ENCODE data around the gene ZFP90. TPM values are rescaled to one million over a fixed set of nuclear protein-coding genes. Genes with fewer than 3 reads are reported as not detected.

ZFP90 gene
- total and polyA plus RNA-seq, 9 of the 15 experiments (the other 6 are each of a cell fraction or from before 2014, with no cell fraction given), result 0.66 to 2.9 (median 2.3) TPM

DNA sequence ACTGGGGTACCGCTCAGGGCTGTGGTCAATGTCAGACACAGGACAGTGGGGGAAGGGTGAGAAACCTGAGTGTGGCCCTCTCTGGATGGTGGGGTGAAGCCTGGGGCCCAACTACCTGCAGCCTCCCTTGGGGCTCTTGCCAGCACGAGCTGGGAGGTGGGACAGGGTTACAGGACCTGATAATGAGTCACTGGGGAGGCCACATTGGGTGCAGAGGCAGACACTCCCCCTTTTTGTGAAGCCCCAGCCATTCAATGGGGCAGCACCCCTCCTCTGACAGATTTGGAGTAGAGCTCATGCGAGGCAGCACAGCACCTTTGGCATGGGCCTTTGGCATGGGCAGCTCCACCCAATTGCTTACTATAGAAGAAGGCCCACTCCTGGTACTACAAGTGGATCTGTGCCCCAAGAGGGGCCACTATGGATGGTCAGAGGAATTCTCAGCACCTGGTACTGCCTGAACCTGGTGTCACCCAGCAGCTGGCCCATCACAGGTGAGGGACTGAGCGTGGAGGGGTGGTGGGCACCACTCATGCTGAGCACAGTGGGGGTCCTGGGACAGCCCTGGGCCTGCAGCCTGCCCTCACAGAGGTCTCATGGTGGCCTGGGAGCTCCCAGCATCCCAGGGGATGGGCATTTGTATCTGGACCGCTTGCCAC lies 45.5 kb upstream of the ZFP90 start:
- 1% methylated on average over 5 of the region's 5 CpGs for WGBS (ENCODE audit: insufficient coverage, low coverage, missing lambda C conversion rate)
- TF ChIP-seq, protein P1, sequence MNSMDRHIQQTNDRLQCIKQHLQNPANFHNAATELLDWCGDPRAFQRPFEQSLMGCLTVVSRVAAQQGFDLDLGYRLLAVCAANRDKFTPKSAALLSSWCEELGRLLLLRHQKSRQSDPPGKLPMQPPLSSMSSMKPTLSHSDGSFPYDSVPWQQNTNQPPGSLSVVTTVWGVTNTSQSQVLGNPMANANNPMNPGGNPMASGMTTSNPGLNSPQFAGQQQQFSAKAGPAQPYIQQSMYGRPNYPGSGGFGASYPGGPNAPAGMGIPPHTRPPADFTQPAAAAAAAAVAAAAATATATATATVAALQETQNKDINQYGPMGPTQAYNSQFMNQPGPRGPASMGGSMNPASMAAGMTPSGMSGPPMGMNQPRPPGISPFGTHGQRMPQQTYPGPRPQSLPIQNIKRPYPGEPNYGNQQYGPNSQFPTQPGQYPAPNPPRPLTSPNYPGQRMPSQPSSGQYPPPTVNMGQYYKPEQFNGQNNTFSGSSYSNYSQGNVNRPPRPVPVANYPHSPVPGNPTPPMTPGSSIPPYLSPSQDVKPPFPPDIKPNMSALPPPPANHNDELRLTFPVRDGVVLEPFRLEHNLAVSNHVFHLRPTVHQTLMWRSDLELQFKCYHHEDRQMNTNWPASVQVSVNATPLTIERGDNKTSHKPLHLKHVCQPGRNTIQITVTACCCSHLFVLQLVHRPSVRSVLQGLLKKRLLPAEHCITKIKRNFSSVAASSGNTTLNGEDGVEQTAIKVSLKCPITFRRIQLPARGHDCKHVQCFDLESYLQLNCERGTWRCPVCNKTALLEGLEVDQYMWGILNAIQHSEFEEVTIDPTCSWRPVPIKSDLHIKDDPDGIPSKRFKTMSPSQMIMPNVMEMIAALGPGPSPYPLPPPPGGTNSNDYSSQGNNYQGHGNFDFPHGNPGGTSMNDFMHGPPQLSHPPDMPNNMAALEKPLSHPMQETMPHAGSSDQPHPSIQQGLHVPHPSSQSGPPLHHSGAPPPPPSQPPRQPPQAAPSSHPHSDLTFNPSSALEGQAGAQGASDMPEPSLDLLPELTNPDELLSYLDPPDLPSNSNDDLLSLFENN (IDR thresholded peaks at IDR 0.05; ENCODE audit: low read depth in 2 of 2, low read length in 2 of 2), result no peak
- no peak for TF ChIP-seq TEAD2 (tag; IDR thresholded peaks at IDR 0.05)
- no peak for TF ChIP-seq SMARCB1 (IDR thresholded peaks at IDR 0.05; ENCODE audit: insufficient read length, low read depth)
- TF ChIP-seq, protein P2, sequence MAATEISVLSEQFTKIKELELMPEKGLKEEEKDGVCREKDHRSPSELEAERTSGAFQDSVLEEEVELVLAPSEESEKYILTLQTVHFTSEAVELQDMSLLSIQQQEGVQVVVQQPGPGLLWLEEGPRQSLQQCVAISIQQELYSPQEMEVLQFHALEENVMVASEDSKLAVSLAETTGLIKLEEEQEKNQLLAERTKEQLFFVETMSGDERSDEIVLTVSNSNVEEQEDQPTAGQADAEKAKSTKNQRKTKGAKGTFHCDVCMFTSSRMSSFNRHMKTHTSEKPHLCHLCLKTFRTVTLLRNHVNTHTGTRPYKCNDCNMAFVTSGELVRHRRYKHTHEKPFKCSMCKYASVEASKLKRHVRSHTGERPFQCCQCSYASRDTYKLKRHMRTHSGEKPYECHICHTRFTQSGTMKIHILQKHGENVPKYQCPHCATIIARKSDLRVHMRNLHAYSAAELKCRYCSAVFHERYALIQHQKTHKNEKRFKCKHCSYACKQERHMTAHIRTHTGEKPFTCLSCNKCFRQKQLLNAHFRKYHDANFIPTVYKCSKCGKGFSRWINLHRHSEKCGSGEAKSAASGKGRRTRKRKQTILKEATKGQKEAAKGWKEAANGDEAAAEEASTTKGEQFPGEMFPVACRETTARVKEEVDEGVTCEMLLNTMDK (IDR thresholded peaks at IDR 0.05; ENCODE audit: borderline replicate concordance, insufficient read depth, low read depth, low read length, poor library complexity, severe bottlenecking), result no peak
- TF ChIP-seq, protein P3, sequence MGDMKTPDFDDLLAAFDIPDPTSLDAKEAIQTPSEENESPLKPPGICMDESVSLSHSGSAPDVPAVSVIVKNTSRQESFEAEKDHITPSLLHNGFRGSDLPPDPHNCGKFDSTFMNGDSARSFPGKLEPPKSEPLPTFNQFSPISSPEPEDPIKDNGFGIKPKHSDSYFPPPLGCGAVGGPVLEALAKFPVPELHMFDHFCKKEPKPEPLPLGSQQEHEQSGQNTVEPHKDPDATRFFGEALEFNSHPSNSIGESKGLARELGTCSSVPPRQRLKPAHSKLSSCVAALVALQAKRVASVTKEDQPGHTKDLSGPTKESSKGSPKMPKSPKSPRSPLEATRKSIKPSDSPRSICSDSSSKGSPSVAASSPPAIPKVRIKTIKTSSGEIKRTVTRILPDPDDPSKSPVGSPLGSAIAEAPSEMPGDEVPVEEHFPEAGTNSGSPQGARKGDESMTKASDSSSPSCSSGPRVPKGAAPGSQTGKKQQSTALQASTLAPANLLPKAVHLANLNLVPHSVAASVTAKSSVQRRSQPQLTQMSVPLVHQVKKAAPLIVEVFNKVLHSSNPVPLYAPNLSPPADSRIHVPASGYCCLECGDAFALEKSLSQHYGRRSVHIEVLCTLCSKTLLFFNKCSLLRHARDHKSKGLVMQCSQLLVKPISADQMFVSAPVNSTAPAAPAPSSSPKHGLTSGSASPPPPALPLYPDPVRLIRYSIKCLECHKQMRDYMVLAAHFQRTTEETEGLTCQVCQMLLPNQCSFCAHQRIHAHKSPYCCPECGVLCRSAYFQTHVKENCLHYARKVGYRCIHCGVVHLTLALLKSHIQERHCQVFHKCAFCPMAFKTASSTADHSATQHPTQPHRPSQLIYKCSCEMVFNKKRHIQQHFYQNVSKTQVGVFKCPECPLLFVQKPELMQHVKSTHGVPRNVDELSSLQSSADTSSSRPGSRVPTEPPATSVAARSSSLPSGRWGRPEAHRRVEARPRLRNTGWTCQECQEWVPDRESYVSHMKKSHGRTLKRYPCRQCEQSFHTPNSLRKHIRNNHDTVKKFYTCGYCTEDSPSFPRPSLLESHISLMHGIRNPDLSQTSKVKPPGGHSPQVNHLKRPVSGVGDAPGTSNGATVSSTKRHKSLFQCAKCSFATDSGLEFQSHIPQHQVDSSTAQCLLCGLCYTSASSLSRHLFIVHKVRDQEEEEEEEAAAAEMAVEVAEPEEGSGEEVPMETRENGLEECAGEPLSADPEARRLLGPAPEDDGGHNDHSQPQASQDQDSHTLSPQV (IDR thresholded peaks at IDR 0.05), result no peak
- TF ChIP-seq, protein P4, sequence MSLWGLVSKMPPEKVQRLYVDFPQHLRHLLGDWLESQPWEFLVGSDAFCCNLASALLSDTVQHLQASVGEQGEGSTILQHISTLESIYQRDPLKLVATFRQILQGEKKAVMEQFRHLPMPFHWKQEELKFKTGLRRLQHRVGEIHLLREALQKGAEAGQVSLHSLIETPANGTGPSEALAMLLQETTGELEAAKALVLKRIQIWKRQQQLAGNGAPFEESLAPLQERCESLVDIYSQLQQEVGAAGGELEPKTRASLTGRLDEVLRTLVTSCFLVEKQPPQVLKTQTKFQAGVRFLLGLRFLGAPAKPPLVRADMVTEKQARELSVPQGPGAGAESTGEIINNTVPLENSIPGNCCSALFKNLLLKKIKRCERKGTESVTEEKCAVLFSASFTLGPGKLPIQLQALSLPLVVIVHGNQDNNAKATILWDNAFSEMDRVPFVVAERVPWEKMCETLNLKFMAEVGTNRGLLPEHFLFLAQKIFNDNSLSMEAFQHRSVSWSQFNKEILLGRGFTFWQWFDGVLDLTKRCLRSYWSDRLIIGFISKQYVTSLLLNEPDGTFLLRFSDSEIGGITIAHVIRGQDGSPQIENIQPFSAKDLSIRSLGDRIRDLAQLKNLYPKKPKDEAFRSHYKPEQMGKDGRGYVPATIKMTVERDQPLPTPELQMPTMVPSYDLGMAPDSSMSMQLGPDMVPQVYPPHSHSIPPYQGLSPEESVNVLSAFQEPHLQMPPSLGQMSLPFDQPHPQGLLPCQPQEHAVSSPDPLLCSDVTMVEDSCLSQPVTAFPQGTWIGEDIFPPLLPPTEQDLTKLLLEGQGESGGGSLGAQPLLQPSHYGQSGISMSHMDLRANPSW (CRISPR knock-in tag; IDR thresholded peaks at IDR 0.05), result no peak
- TF ChIP-seq ZNF76 (CRISPR knock-in tag; IDR thresholded peaks at IDR 0.05; ENCODE audit: borderline replicate concordance), result no peak
- TF ChIP-seq TAF7 (tag; IDR thresholded peaks at IDR 0.05), result no peak
- DNase-seq (ENCODE audit: extremely low read depth in 1 of 4, low spot score in 3 of 4), result no peak
- Histone ChIP-seq H3K27ac (ENCODE audit: extremely low read depth, low read depth, low read length) (no peak overlapping the region), H4K20me1 (replicated peaks; ENCODE audit: control insufficient read depth, insufficient read depth, low read length) (no peaks in the 10 kb centered on the region), H3K4me2 (ENCODE audit: insufficient read depth, low read length) (no peak overlapping the region), H3K4me3 (no peak overlapping the region), H2AFZ (ENCODE audit: low read depth, low read length) (no peak overlapping the region), H3K9me1 (ENCODE audit: control insufficient read depth, insufficient read depth, low read length) (no peaks in the 10 kb centered on the region), H3K4me1 (replicated peaks in 1 of 2; ENCODE audit: control insufficient read depth in 2 of 2, insufficient read depth in 2 of 2, low read length in 2 of 2) (no peaks in the 10 kb centered on the region), H3K36me3 (ENCODE audit: control insufficient read depth, insufficient read depth, low read length) (no peaks in the 10 kb centered on the region), H3K9me3 (replicated peaks; ENCODE audit: control insufficient read depth, insufficient read depth, low read depth, low read length) (no peaks in the 10 kb centered on the region), H3K27me3 (ENCODE audit: control insufficient read depth in 2 of 2, insufficient read depth in 2 of 2, low read length in 2 of 2) (peaks cover 0 to 25% of the 10 kb centered on the region in 2 experiments; a peak in 3 of 5 replicates), H3K9ac (ENCODE audit: insufficient read depth in 1 of 2, low read depth in 2 of 2, low read length in 2 of 2) (no peak overlapping the region), H3K79me2 (ENCODE audit: control insufficient read depth, insufficient read depth, low read length) (no peaks in the 10 kb centered on the region)
- no peak for ATAC-seq
- ChIA-PET POLR2A (no interaction called here), CTCF (ENCODE audit: low intra/inter-chr PET ratio) (no interaction called here)
- intact Hi-C loops (cut with micrococcal nuclease) (no loop called here), in situ Hi-C loops (cut with MboI) (no loop called here)
- FAIRE-seq, result no peak
- no TSS peak for BruUV-seq (replicated peaks)

Data from K562 (cell line).